IMR-90 (cell line): ENCODE results near the gene SAMD11. TPM values are rescaled to one million over a fixed set of nuclear protein-coding genes. Genes with fewer than 3 reads are reported as not detected.

Experiments
- ATAC-seq: fragments of 200-7000 bp; cut with Tn5 transposase; 2 replicates; pipeline ENCODE4 v1.9.1; 2020; ENCODE audit warnings: low read depth, mild to moderate bottlenecking, moderate library complexity
- BruUV-seq: library from RNA; stranded (reverse); fragments of 400-500 nt; replicated peaks from 2 replicates; lab custom pipeline; 2021; lab: Mats Ljungman, UMichigan
- CTCF ChIA-PET: fragments of 300-600 bp; formaldehyde crosslinking; extraction: SDS; loops from one replicate; lab custom pipeline; 2021; ENCODE audit warnings: antibody characterized with exemption; lab: Yijun Ruan, JAX
- POLR2A ChIA-PET: fragments of 300-600 bp; sonication (Branson Sonifier 250); formaldehyde crosslinking; loops from one replicate; lab custom pipeline; 2022; ENCODE audit warnings: antibody characterized with exemption; ENCODE audit not compliant: unreplicated experiment; lab: Charles Lee
- DNase-seq: peaks from one replicate; pipeline ENCODE4 v3.0.0; 2013
- H2AFZ ChIP-seq: replicated peaks from 2 replicates; pipeline ENCODE3; 2013; ENCODE audit warnings: low read length, mild to moderate bottlenecking; ENCODE audit not compliant: poor library complexity
- H2AK5ac ChIP-seq: 2 replicates; pipeline ENCODE4 v1.6.1; 2013; ENCODE audit warnings: low read depth, low read length, inconsistent platforms
- H2AK9ac ChIP-seq: replicated peaks from 2 replicates; pipeline ENCODE3; 2013; ENCODE audit warnings: mild to moderate bottlenecking, low read depth, low read length, moderate library complexity; ENCODE audit not compliant: poor library complexity
- H2BK120ac ChIP-seq: 2 replicates; pipeline ENCODE4 v1.6.1; 2013; ENCODE audit warnings: low read depth, low read length, inconsistent platforms
- H2BK15ac ChIP-seq: 3 replicates; pipeline ENCODE4 v1.6.1; 2013; ENCODE audit warnings: low read depth, low read length, inconsistent platforms
- H2BK20ac ChIP-seq: 2 replicates; pipeline ENCODE4 v1.6.1; 2013; ENCODE audit warnings: low read depth, mild to moderate bottlenecking, inconsistent platforms, low read length, moderate library complexity
- H2BK5ac ChIP-seq: 2 replicates; pipeline ENCODE4 v1.6.1; 2013; ENCODE audit warnings: mild to moderate bottlenecking, low read depth, low read length, inconsistent platforms; ENCODE audit not compliant: poor library complexity, severe bottlenecking
- H3K14ac ChIP-seq: replicated peaks from 2 replicates; pipeline ENCODE4 v1.6.1; 2013; ENCODE audit warnings: low read depth, low read length, inconsistent platforms
- H3K18ac ChIP-seq: 2 replicates; pipeline ENCODE4 v1.6.1; 2013; ENCODE audit warnings: low read depth, low read length, control low read depth
- H3K23ac ChIP-seq: 2 replicates; pipeline ENCODE4 v1.6.1; 2013; ENCODE audit warnings: low read depth, low read length, inconsistent platforms
- H3K27ac ChIP-seq: 2 replicates; pipeline ENCODE4 v1.5.1; 2013; ENCODE audit warnings: mild to moderate bottlenecking, control low read depth, low read length; ENCODE audit not compliant: insufficient read depth
- H3K27me3 ChIP-seq: 2 replicates; pipeline ENCODE4 v1.6.1; 2013; ENCODE audit warnings: low read length; ENCODE audit not compliant: control insufficient read depth, insufficient read depth
- H3K36me3 ChIP-seq: 2 replicates; pipeline ENCODE4 v1.6.1; 2013; ENCODE audit warnings: low read length, mixed read lengths; ENCODE audit not compliant: control insufficient read depth, insufficient read depth
- H3K4ac ChIP-seq: 2 replicates; pipeline ENCODE4 v1.6.1; 2013; ENCODE audit warnings: low read depth, low read length, inconsistent platforms
- H3K4me1 ChIP-seq: 2 replicates; pipeline ENCODE4 v1.6.1; 2013; ENCODE audit warnings: low read length, mixed read lengths; ENCODE audit not compliant: control insufficient read depth, insufficient read depth
- H3K4me2 ChIP-seq: 2 replicates; pipeline ENCODE4 v1.6.1; 2013; ENCODE audit warnings: low read depth, mild to moderate bottlenecking, control low read depth, low read length, moderate library complexity
- H3K4me3 ChIP-seq: 2 replicates; pipeline ENCODE4 v1.5.1; 2013; ENCODE audit warnings: low read depth, mild to moderate bottlenecking, control low read depth, low read length, moderate library complexity; ENCODE audit not compliant: insufficient read depth
- H3K56ac ChIP-seq: 2 replicates; pipeline ENCODE4 v1.6.1; 2013; ENCODE audit warnings: low read length, inconsistent platforms; ENCODE audit not compliant: insufficient read depth; ENCODE audit errors: extremely low read depth
- H3K79me1 ChIP-seq, 2 experiments: 2 replicates each; pipeline ENCODE4 v1.6.1; 2013; ENCODE audit warnings: low read length in 2 of 2, inconsistent platforms in 1 of 2, low read depth in 1 of 2
- H3K9ac ChIP-seq: 2 replicates; pipeline ENCODE4 v1.6.1; 2013; ENCODE audit warnings: low read depth, low read length, control low read depth
- H3K9me1 ChIP-seq: 2 replicates; pipeline ENCODE4 v1.6.1; 2013; ENCODE audit warnings: low read length, inconsistent platforms; ENCODE audit not compliant: insufficient read depth
- H3K9me3 ChIP-seq: 2 replicates; pipeline ENCODE4 v1.6.1; 2013; ENCODE audit warnings: low read length; ENCODE audit not compliant: control insufficient read depth, insufficient read depth
- H4K20me1 ChIP-seq: 2 replicates; pipeline ENCODE4 v1.6.1; 2013; ENCODE audit warnings: low read length, inconsistent platforms; ENCODE audit not compliant: insufficient read depth
- H4K5ac ChIP-seq: 2 replicates; pipeline ENCODE4 v1.6.1; 2013; ENCODE audit warnings: mild to moderate bottlenecking, low read depth, low read length, control low read depth
- H4K8ac ChIP-seq, 2 experiments: 2 replicates each; pipeline ENCODE4 v1.6.1; 2013; ENCODE audit warnings: low read depth in 2 of 2, low read length in 2 of 2, control low read depth in 1 of 2, inconsistent platforms in 1 of 2
- H4K91ac ChIP-seq: 2 replicates; pipeline ENCODE4 v1.6.1; 2013; ENCODE audit warnings: low read depth, low read length, inconsistent platforms; ENCODE audit not compliant: insufficient read depth
- CHD1 ChIP-seq: IDR thresholded peaks from 2 replicates; pipeline ENCODE4 v1.6.1; 2012; ENCODE audit warnings: low read depth, low read length, improper control_type of control experiment
- POLR2A ChIP-seq: IDR thresholded peaks from 2 replicates; pipeline ENCODE4 v1.6.1; 2012; ENCODE audit warnings: mild to moderate bottlenecking, low read depth, low read length
- WGBS, 2 experiments: methylation state at CpG; one replicate each; pipeline versions ENCODE4 v1.1.5 to v1.1.7; 2013; ENCODE audit warnings: missing lambda C conversion rate in 2 of 2; ENCODE audit not compliant: insufficient read length in 1 of 2; ENCODE audit errors: extremely low coverage in 2 of 2; 5-methylcytosine and 5-hydroxymethylcytosine counted together
- dilution Hi-C: fragments of 300-500 bp; cut with HindIII; formaldehyde crosslinking; loops from one replicate; pipeline ENCODE4 v1.14.3; 2018; ENCODE audit warnings: low sequenced_read_pairs; ENCODE audit not compliant: unreplicated experiment
- in situ Hi-C: fragments of 300-500 bp; cut with MboI; formaldehyde crosslinking; loops from 3 replicates; pipeline ENCODE4 v1.14.3; 2019; ENCODE audit warnings: low sequenced_read_pairs, inconsistent platforms, mixed read lengths
- intact Hi-C: fragments of 100-400 bp; cut with micrococcal nuclease; formaldehyde crosslinking; loops from 2 replicates; pipeline ENCODE4 v1.10.0; 2022
- polyA plus RNA-seq, 3 experiments: library from polyadenylated mRNA; depleted of rRNA; stranded (reverse); fragments of >200 nt; gene quantifications; 2 replicates each; pipeline ENCODE4 v1.2.3, GENCODE V29; 2012; ENCODE audit warnings: low replicate concordance in 1 of 3
- total RNA-seq: library from RNA; depleted of rRNA; stranded (reverse); fragments of >200 nt; gene quantifications from 2 replicates; pipeline ENCODE4 v1.2.3, GENCODE V29; 2012
- TF ChIP-seq, protein P1 (sequence below): conservative IDR thresholded peaks from 2 replicates; pipeline ENCODE4 v1.5.1; 2012; ENCODE audit warnings: mild to moderate bottlenecking, low read depth, low read length, improper control_type of control experiment

Gene SAMD11
- total and polyA plus RNA-seq, 2 of the 4 experiments (the other 2 are of a cell fraction) = 5.9 to 22.9 TPM

DNA sequence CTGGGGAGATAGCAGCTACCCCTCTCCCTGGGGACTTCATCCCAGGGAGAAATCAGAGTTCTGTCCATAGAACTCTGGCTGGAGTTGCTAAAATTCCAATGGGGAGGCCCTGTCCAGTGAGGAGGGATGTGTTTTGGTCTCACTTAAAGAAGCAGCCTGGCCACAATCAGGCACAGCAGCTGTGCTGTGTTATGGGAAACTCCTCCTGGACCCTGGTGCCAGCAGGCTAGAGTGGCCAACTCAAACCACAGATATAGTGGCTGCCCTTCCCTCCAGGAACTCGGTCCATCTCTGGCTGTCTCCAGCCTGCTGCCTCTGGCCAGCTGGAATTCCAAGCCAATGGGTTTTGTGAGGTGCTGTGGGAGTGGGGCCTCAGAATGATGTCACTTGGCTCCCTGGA, 37.4 kb upstream of the SAMD11 start:
- Histone ChIP-seq H4K5ac (no peak overlapping the region), H3K4me2 (no peak overlapping the region), H3K27ac (no peak overlapping the region), H3K27me3 (peaks cover 28% of the 10 kb centered on the region), H3K18ac (no peak overlapping the region), H3K56ac (no peak overlapping the region), H2AK9ac (no peak overlapping the region), H3K79me1 (no peaks in the 10 kb centered on the region), H2BK15ac (no peak overlapping the region), H3K14ac (no peak overlapping the region), H2AK5ac (no peak overlapping the region), H3K4me3 (no peak overlapping the region), H3K9me3 (no peaks in the 10 kb centered on the region), H2BK120ac (no peak overlapping the region), H3K4me1 (peaks cover 4% of the 10 kb centered on the region), H3K9me1 (peaks cover 5% of the 10 kb centered on the region), H4K8ac (no peak overlapping the region), H4K20me1 (no peaks in the 10 kb centered on the region), H3K36me3 (no peaks in the 10 kb centered on the region), H2BK20ac (no peak overlapping the region), H4K91ac (no peak overlapping the region), H3K4ac (no peak overlapping the region), H2BK5ac (no peak overlapping the region), H3K9ac (no peak overlapping the region), H2AFZ (no peak overlapping the region), H3K23ac (no peak overlapping the region)
- no CpG with 5 or more reads among the region's 1 CpG for WGBS, 2 experiments
- ChIA-PET POLR2A (no interaction called here), CTCF (no interaction called here)
- intact Hi-C loops = no loop called here
- ATAC-seq (no peak), DNase-seq (no peak)
- BruUV-seq = no TSS peak
- TF ChIP-seq CHD1 (no peak), POLR2A (no peak)
- TF ChIP-seq, protein P1, sequence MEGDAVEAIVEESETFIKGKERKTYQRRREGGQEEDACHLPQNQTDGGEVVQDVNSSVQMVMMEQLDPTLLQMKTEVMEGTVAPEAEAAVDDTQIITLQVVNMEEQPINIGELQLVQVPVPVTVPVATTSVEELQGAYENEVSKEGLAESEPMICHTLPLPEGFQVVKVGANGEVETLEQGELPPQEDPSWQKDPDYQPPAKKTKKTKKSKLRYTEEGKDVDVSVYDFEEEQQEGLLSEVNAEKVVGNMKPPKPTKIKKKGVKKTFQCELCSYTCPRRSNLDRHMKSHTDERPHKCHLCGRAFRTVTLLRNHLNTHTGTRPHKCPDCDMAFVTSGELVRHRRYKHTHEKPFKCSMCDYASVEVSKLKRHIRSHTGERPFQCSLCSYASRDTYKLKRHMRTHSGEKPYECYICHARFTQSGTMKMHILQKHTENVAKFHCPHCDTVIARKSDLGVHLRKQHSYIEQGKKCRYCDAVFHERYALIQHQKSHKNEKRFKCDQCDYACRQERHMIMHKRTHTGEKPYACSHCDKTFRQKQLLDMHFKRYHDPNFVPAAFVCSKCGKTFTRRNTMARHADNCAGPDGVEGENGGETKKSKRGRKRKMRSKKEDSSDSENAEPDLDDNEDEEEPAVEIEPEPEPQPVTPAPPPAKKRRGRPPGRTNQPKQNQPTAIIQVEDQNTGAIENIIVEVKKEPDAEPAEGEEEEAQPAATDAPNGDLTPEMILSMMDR = no peak
- in situ Hi-C loops = no loop called here
- dilution Hi-C loops = no loop called here
